Endothelial cell of umbilical vein (primary cell): ENCODE results near the gene SOX9. TPM values are rescaled to one million over a fixed set of nuclear protein-coding genes. Genes with fewer than 3 reads are reported as not detected.

Source experiments
- BruUV-seq: library from RNA; stranded (reverse); fragments of 400-500 nt; replicated peaks from 2 replicates; lab custom pipeline; 2021; lab: Mats Ljungman, UMichigan
- CTCF ChIA-PET: fragments of 300-600, 350-600 bp; sonication (Branson Sonifier 250); formaldehyde crosslinking; loops from one replicate; lab custom pipeline; 2021; ENCODE audit warnings: antibody characterized with exemption, inconsistent platforms; lab: Charles Lee
- POLR2A ChIA-PET: fragments of 300-600, 350-600 bp; sonication (Branson Sonifier 250); formaldehyde crosslinking; loops from one replicate; lab custom pipeline; 2021; ENCODE audit warnings: antibody characterized with exemption, inconsistent platforms; lab: Charles Lee
- DNase-seq: peaks from one replicate; pipeline ENCODE4 v3.0.0-alpha.2; 2011; ENCODE audit warnings: low read depth, low spot score
- FAIRE-seq: peaks from 2 replicates; lab custom pipeline; 2011; peaks lifted over from hg19 to GRCh38; lab: Jason Lieb, UNC
- H2AFZ ChIP-seq: 2 replicates; pipeline ENCODE4 v1.6.0; 2012; ENCODE audit warnings: low read depth, low read length, control low read depth, inconsistent platforms
- H3K27ac ChIP-seq: 2 replicates; pipeline ENCODE4 v1.5.1; 2011; ENCODE audit warnings: low read depth, mild to moderate bottlenecking, control low read depth, low read length, moderate library complexity; ENCODE audit not compliant: insufficient read depth
- H3K27me3 ChIP-seq, 2 experiments: 2 replicates each; pipeline versions ENCODE4 v1.6.0 to v1.6.1; 2011; ENCODE audit warnings: low read length in 2 of 2, mixed read lengths in 1 of 2; ENCODE audit not compliant: control insufficient read depth in 2 of 2, insufficient read depth in 2 of 2
- H3K36me3 ChIP-seq, 2 experiments: 2 replicates in 1 of 2; 3 replicates in 1 of 2; pipeline ENCODE4 v1.5.1; 2011; ENCODE audit warnings: low read length in 2 of 2, mild to moderate bottlenecking in 1 of 2, moderate library complexity in 1 of 2; ENCODE audit not compliant: control insufficient read depth in 2 of 2, insufficient read depth in 2 of 2; ENCODE audit errors: extremely low read depth in 1 of 2
- H3K4me1 ChIP-seq: 3 replicates; pipeline ENCODE4 v1.5.1; 2011; ENCODE audit warnings: mild to moderate bottlenecking, low read length; ENCODE audit not compliant: control insufficient read depth, insufficient read depth; ENCODE audit errors: extremely low read depth
- H3K4me2 ChIP-seq: 2 replicates; pipeline ENCODE4 v1.6.1; 2011; ENCODE audit warnings: low read length, control low read depth, mixed read lengths; ENCODE audit not compliant: insufficient read depth
- H3K4me3 ChIP-seq, 3 experiments: fragments of 200-600 bp in 1 of 3; sonication (generic), shearing (Covaris generic) in 1 of 3; replicated peaks in 1 of 3; 2 replicates each; pipeline ENCODE4 v1.5.1; 2011 to 2016; ENCODE audit warnings: control low read depth in 3 of 3, low read length in 3 of 3, mild to moderate bottlenecking in 2 of 3, inconsistent platforms in 1 of 3, low read depth in 1 of 3, moderate library complexity in 1 of 3; ENCODE audit not compliant: insufficient read depth in 1 of 3
- H3K79me2 ChIP-seq: 2 replicates; pipeline ENCODE4 v1.6.0; 2012; ENCODE audit warnings: low read length, inconsistent platforms; ENCODE audit not compliant: control insufficient read depth, insufficient read depth
- H3K9ac ChIP-seq: replicated peaks from 2 replicates; pipeline ENCODE3; 2011; ENCODE audit warnings: low read length, control low read depth; ENCODE audit not compliant: insufficient read depth; ENCODE audit errors: extremely low read depth
- H3K9me1 ChIP-seq: replicated peaks from 3 replicates; pipeline ENCODE4 v1.6.0; 2011; ENCODE audit warnings: mild to moderate bottlenecking, low read length; ENCODE audit not compliant: control insufficient read depth, insufficient read depth; ENCODE audit errors: extremely low read depth
- H3K9me3 ChIP-seq: replicated peaks from 2 replicates; pipeline ENCODE4 v1.5.1; 2012; ENCODE audit warnings: low read length, inconsistent platforms; ENCODE audit not compliant: control insufficient read depth, insufficient read depth
- H4K20me1 ChIP-seq: replicated peaks from 2 replicates; pipeline ENCODE3; 2011; ENCODE audit warnings: mild to moderate bottlenecking, low read length; ENCODE audit not compliant: control insufficient read depth, insufficient read depth; ENCODE audit errors: extremely low read depth
- FOS ChIP-seq: IDR thresholded peaks from 2 replicates; pipeline ENCODE4 v1.6.1; 2011; ENCODE audit warnings: mild to moderate bottlenecking, low read length, moderate library complexity, borderline replicate concordance; ENCODE audit not compliant: insufficient read depth
- dilution Hi-C: fragments of 300-500 bp; cut with MboI; formaldehyde crosslinking; loops from one replicate; pipeline ENCODE4 v1.15.0; 2019; ENCODE audit warnings: low sequenced_read_pairs; ENCODE audit not compliant: extremely low pct_ligation_motif_present
- intact Hi-C: fragments of 100-400 bp; cut with micrococcal nuclease; formaldehyde crosslinking; loops from one replicate; pipeline ENCODE4 v1.10.0; 2022
- polyA plus RNA-seq, 4 experiments: library from polyadenylated mRNA; depleted of rRNA in 3 of 4; stranded (reverse) in 3 of 4; unstranded in 1 of 4; fragments of >200 nt; gene quantifications; 2 replicates each; pipeline versions ENCODE4 v1.2.1 to v1.2.3, GENCODE V29; 2011 to 2012; ENCODE audit warnings: missing spikeins in 1 of 4
- total RNA-seq: library from RNA; stranded (reverse); gene quantifications from 2 replicates; pipeline ENCODE4 v1.2.3, GENCODE V29; 2021
- TF ChIP-seq, protein P1 (sequence below), 2 donors: IDR thresholded peaks; 1 replicate in 1 of 2; 2 replicates in 1 of 2; pipeline ENCODE4 v1.5.1; 2011; ENCODE audit warnings: low read length in 2 of 2, mild to moderate bottlenecking in 2 of 2, moderate library complexity in 2 of 2, control low read depth in 1 of 2, inconsistent platforms in 1 of 2, low read depth in 1 of 2; ENCODE audit not compliant: insufficient read depth in 1 of 2; ENCODE audit errors: extremely low read depth in 1 of 2

The SOX9 gene
- total and polyA plus RNA-seq, 2 donors (not counting 3 experiments of a cell fraction or from before 2014, with no cell fraction given) = not detected

DNA sequence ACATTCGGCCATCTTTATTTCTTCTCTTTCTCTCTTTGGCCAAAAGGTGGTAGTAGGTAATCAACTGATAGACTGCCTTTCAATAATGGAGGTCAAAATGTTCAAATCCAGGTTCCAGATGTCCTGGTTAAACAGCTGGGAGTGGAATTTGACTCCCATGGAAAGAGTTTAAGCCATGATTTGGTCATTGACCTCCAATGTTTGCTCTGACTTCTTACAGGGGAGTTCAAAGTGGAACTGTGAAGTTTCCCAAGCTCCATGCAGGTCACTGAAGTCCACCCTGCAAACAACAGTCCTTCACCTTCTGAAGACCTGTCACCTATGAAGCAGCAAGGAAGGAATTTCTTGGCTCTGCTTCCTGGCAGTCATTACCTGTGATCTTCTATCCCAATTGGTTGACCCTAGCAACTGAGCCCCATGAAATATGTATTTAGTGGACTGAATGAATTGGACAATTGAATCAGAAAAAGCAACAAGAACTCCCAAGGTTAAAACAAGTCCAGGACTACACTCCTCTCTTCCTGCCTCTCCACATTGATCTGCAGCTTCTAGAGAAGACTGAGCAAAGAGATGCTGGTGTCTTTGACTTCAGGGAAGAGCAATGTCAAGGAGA is 28.0 kb upstream of the SOX9 start:
- H3K36me3 ChIP-seq = no peaks in the 10 kb centered on the region
- no peaks in the 10 kb centered on the region for H3K4me1 ChIP-seq
- H3K4me2 ChIP-seq = no peak overlapping the region
- FAIRE-seq (no peak), DNase-seq (no peak)
- no peaks in the 10 kb centered on the region for H4K20me1 ChIP-seq
- intact Hi-C loops (no loop called here), dilution Hi-C loops (no loop called here)
- peaks cover 3% of the 10 kb centered on the region for H3K9me3 ChIP-seq
- H3K27ac ChIP-seq = no peak overlapping the region
- no peaks in the 10 kb centered on the region for H3K27me3 ChIP-seq
- H2AFZ ChIP-seq = no peak overlapping the region
- TF ChIP-seq, protein P1, sequence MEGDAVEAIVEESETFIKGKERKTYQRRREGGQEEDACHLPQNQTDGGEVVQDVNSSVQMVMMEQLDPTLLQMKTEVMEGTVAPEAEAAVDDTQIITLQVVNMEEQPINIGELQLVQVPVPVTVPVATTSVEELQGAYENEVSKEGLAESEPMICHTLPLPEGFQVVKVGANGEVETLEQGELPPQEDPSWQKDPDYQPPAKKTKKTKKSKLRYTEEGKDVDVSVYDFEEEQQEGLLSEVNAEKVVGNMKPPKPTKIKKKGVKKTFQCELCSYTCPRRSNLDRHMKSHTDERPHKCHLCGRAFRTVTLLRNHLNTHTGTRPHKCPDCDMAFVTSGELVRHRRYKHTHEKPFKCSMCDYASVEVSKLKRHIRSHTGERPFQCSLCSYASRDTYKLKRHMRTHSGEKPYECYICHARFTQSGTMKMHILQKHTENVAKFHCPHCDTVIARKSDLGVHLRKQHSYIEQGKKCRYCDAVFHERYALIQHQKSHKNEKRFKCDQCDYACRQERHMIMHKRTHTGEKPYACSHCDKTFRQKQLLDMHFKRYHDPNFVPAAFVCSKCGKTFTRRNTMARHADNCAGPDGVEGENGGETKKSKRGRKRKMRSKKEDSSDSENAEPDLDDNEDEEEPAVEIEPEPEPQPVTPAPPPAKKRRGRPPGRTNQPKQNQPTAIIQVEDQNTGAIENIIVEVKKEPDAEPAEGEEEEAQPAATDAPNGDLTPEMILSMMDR (IDR thresholded peaks at IDR 0.05; ENCODE audit: extremely low read depth in 1 of 2, insufficient read depth in 1 of 2, low read depth in 1 of 2, low read length in 2 of 2) = no peak
- ChIA-PET CTCF (no interaction called here), POLR2A (no interaction called here)
- no peak overlapping the region for H3K4me3 ChIP-seq
- BruUV-seq = no TSS peak
- no peaks in the 10 kb centered on the region for H3K9me1 ChIP-seq
- no peaks in the 10 kb centered on the region for H3K79me2 ChIP-seq
- H3K9ac ChIP-seq = no peak overlapping the region

GRCh38 chr17:72093707-72094106 is 27.1 kb upstream of the SOX9 start:
- no peak overlapping the region for H2AFZ ChIP-seq
- no peak overlapping the region for H3K9ac ChIP-seq
- dilution Hi-C loops (no loop called here), intact Hi-C loops (no loop called here)
- no peak for TF ChIP-seq FOS
- H3K27ac ChIP-seq = no peak overlapping the region
- H3K9me3 ChIP-seq = peaks cover 3% of the 10 kb centered on the region
- CTCF ChIA-PET = no interaction called here
- no peak overlapping the region for H3K4me2 ChIP-seq
- no peaks in the 10 kb centered on the region for H3K36me3 ChIP-seq
- H3K79me2 ChIP-seq = no peaks in the 10 kb centered on the region
- no peaks in the 10 kb centered on the region for H4K20me1 ChIP-seq
- no peaks in the 10 kb centered on the region for H3K27me3 ChIP-seq
- no peak overlapping the region for H3K4me3 ChIP-seq
- DNase-seq (no peak), FAIRE-seq (no peak)
- H3K9me1 ChIP-seq = no peaks in the 10 kb centered on the region
- H3K4me1 ChIP-seq = no peaks in the 10 kb centered on the region
- no TSS peak for BruUV-seq
- POLR2A ChIA-PET = no interaction called here
